Trophoblast cell (in vitro differentiated cells and primary cell): ENCODE results near the gene RPA3.

Source experiments
- DNase-seq, 2 donors: peaks; one replicate each; pipeline ENCODE4 v3.0.0-alpha.2; 2016
- H2AFZ ChIP-seq: 2 replicates; pipeline ENCODE4 v1.6.1; 2013; ENCODE audit warnings: low read length, moderate library complexity, mild to moderate bottlenecking; ENCODE audit not compliant: insufficient read depth, poor library complexity
- H2AK5ac ChIP-seq: 2 replicates; pipeline ENCODE4 v1.6.1; 2013; ENCODE audit warnings: mild to moderate bottlenecking, low read length
- H2BK120ac ChIP-seq: 2 replicates; pipeline ENCODE4 v1.6.1; 2013; ENCODE audit warnings: low read length, mild to moderate bottlenecking, moderate library complexity; ENCODE audit not compliant: insufficient read depth, poor library complexity
- H2BK12ac ChIP-seq: 2 replicates; pipeline ENCODE4 v1.6.1; 2013; ENCODE audit warnings: mild to moderate bottlenecking, low read length, moderate library complexity
- H2BK5ac ChIP-seq: 2 replicates; pipeline ENCODE4 v1.6.1; 2013; ENCODE audit warnings: low read length, low read depth, moderate library complexity, mild to moderate bottlenecking; ENCODE audit not compliant: poor library complexity
- H3K14ac ChIP-seq: 2 replicates; pipeline ENCODE4 v1.6.1; 2013; ENCODE audit warnings: mild to moderate bottlenecking, low read length
- H3K18ac ChIP-seq: 2 replicates; pipeline ENCODE4 v1.6.1; 2013; ENCODE audit warnings: mild to moderate bottlenecking, low read length
- H3K23ac ChIP-seq: 2 replicates; pipeline ENCODE4 v1.6.1; 2013; ENCODE audit warnings: low read length
- H3K27ac ChIP-seq: 2 replicates; pipeline ENCODE4 v1.5.1; 2013; ENCODE audit warnings: low read depth, mild to moderate bottlenecking, inconsistent platforms, low read length, moderate library complexity
- H3K27me3 ChIP-seq: 2 replicates; pipeline ENCODE4 v1.6.1; 2013; ENCODE audit warnings: inconsistent platforms, mild to moderate bottlenecking, low read length, moderate library complexity; ENCODE audit not compliant: insufficient read depth
- H3K36me3 ChIP-seq, 2 experiments: 1 replicate in 1 of 2; 2 replicates in 1 of 2; pipeline ENCODE4 v1.6.1; 2013; ENCODE audit warnings: low read length in 2 of 2, mild to moderate bottlenecking in 2 of 2, moderate library complexity in 1 of 2; ENCODE audit not compliant: insufficient read depth in 2 of 2, control insufficient read depth in 1 of 2
- H3K4ac ChIP-seq: 2 replicates; pipeline ENCODE4 v1.6.1; 2013; ENCODE audit warnings: low read depth, mild to moderate bottlenecking, low read length, moderate library complexity
- H3K4me1 ChIP-seq, 2 experiments: 1 replicate in 1 of 2; 2 replicates in 1 of 2; pipeline ENCODE4 v1.6.1; 2013; ENCODE audit warnings: low read length in 2 of 2, mild to moderate bottlenecking in 2 of 2, moderate library complexity in 1 of 2; ENCODE audit not compliant: insufficient read depth in 2 of 2, control insufficient read depth in 1 of 2
- H3K4me2 ChIP-seq: 2 replicates; pipeline ENCODE4 v1.6.1; 2013; ENCODE audit warnings: inconsistent platforms, mild to moderate bottlenecking, low read length, moderate library complexity
- H3K4me3 ChIP-seq: 2 replicates; pipeline ENCODE4 v1.5.1; 2013; ENCODE audit warnings: mild to moderate bottlenecking, low read depth, low read length, inconsistent platforms
- H3K79me1 ChIP-seq: one replicate; pipeline ENCODE4 v1.6.1; 2013; ENCODE audit warnings: low read length
- H3K79me2 ChIP-seq: 2 replicates; pipeline ENCODE4 v1.6.1; 2013; ENCODE audit warnings: low read length, mild to moderate bottlenecking; ENCODE audit not compliant: control insufficient read depth, insufficient read depth, poor library complexity
- H3K9ac ChIP-seq: 2 replicates; pipeline ENCODE4 v1.6.1; 2013; ENCODE audit warnings: mild to moderate bottlenecking, low read length
- H3K9me3 ChIP-seq: 2 replicates; pipeline ENCODE4 v1.6.1; 2013; ENCODE audit warnings: low read depth, mild to moderate bottlenecking, control low read depth, inconsistent platforms, low read length; ENCODE audit not compliant: insufficient read depth
- H4K12ac ChIP-seq: 2 replicates; pipeline ENCODE4 v1.6.1; 2013; ENCODE audit warnings: low read depth, mild to moderate bottlenecking, low read length, moderate library complexity
- H4K8ac ChIP-seq: 2 replicates; pipeline ENCODE4 v1.6.1; 2013; ENCODE audit warnings: low read depth, mild to moderate bottlenecking, low read length, moderate library complexity
- H4K91ac ChIP-seq: one replicate; pipeline ENCODE4 v1.6.1; 2013; ENCODE audit warnings: low read depth, mild to moderate bottlenecking, low read length, moderate library complexity
- WGBS: extraction: QIAGEN DNeasy Blood & Tissue Kit; methylation state at CpG from one replicate; pipeline ENCODE4 v1.1.7; 2013; ENCODE audit warnings: missing lambda C conversion rate; ENCODE audit not compliant: insufficient read length, insufficient coverage; ENCODE audit errors: extremely low coverage; 5-methylcytosine and 5-hydroxymethylcytosine counted together

The RPA3 gene

DNA sequence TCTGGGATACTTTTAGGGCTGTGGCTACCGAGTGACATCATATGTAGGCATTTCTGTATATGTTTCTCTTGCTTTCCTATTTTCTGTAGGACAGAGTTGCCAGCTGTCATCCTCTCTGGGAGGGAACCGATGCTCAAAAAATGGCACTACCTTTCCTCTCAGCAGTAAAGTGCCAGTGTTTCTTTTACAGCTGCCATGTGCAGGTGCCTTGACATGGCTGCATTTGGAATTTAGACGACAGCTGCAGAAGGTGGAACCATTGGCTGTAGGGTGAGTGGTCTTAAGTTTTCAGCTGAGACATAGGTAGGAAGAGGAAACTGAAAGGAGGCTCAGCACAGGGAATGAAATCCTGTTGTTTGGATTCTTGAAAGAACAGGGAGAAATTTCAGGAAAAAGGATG, 20.2 kb upstream of the RPA3 start:
- H4K91ac ChIP-seq: no peak overlapping the region
- no peak overlapping the region for H3K4me2 ChIP-seq
- H3K4me3 ChIP-seq: no peak overlapping the region
- no peaks in the 10 kb centered on the region for H3K9me3 ChIP-seq
- no peak overlapping the region for H3K4ac ChIP-seq
- H3K27me3 ChIP-seq: no peaks in the 10 kb centered on the region
- no peaks in the 10 kb centered on the region for H3K4me1 ChIP-seq
- no peak overlapping the region for H3K18ac ChIP-seq
- WGBS: no CpG with 5 or more reads among the region's 3 CpGs
- no peak overlapping the region for H4K12ac ChIP-seq
- H3K27ac ChIP-seq: no peak overlapping the region
- no peak overlapping the region for H2BK120ac ChIP-seq
- no peak overlapping the region for H2AFZ ChIP-seq
- DNase-seq: no peak
- H3K14ac ChIP-seq: no peak overlapping the region
- no peak overlapping the region for H2AK5ac ChIP-seq
- no peak overlapping the region for H3K23ac ChIP-seq
- no peak overlapping the region for H3K9ac ChIP-seq
- H3K79me2 ChIP-seq: no peaks in the 10 kb centered on the region
- no peak overlapping the region for H2BK5ac ChIP-seq
- H3K36me3 ChIP-seq: no peaks in the 10 kb centered on the region
- no peaks in the 10 kb centered on the region for H3K79me1 ChIP-seq
- no peak overlapping the region for H2BK12ac ChIP-seq
- no peak overlapping the region for H4K8ac ChIP-seq

DNA sequence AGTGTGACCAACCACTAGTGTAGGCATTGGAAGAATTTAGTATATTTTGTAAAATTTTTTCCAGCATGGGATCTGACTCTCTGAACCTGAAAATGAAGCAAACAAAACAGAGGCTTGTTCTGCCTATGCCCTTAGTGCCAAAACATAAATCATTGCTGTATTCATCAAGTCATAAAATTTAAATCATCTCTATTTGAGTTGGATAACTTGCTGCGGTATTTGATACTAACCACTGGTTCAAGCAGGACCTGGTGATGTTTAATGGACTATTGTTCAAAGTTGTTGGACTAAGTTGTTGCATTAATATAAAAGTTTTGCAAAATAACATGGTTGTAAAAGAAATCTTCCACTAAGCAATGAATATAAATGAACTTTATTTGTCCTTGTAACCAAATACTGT, 19.8 kb upstream of the RPA3 start:
- Histone ChIP-seq H4K8ac (no peak overlapping the region), H3K14ac (no peak overlapping the region), H3K79me1 (no peaks in the 10 kb centered on the region), H4K91ac (no peak overlapping the region), H3K23ac (no peak overlapping the region), H2BK12ac (no peak overlapping the region), H3K4ac (no peak overlapping the region), H3K18ac (no peak overlapping the region), H3K79me2 (no peaks in the 10 kb centered on the region), H3K4me2 (no peak overlapping the region), H2BK5ac (no peak overlapping the region), H2BK120ac (no peak overlapping the region), H3K27ac (no peak overlapping the region), H4K12ac (no peak overlapping the region), H2AFZ (no peak overlapping the region), H2AK5ac (no peak overlapping the region), H3K4me3 (no peak overlapping the region), H3K4me1 (no peaks in the 10 kb centered on the region), H3K9ac (no peak overlapping the region), H3K27me3 (no peaks in the 10 kb centered on the region), H3K9me3 (no peaks in the 10 kb centered on the region), H3K36me3 (no peaks in the 10 kb centered on the region)
- DNase-seq: no peak
- WGBS: no CpG with 5 or more reads among the region's 1 CpG

DNA sequence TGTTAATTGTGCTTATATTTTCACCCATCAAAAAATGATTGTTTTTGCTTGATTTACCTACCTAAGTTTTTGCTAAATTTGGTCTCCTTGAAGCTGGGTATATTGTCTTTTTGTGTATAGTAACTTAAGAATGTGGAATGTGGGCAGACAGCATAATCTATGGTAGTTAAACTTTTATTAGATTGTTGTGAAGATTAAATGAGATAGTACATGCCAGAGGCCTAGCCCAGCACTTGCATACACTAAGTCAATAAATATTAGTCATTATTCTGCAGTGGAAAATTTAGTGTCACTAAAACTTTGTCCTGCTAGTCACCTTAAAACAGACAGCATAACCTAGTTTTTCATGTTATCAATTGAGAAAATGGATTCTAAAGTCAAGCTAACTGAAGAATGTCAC, 19.3 kb upstream of the RPA3 start:
- Histone ChIP-seq H3K27me3 (no peaks in the 10 kb centered on the region), H3K14ac (no peak overlapping the region), H2BK120ac (no peak overlapping the region), H3K4me1 (no peaks in the 10 kb centered on the region), H3K4me3 (no peak overlapping the region), H2BK12ac (no peak overlapping the region), H3K9me3 (no peaks in the 10 kb centered on the region), H3K4me2 (no peak overlapping the region), H3K9ac (no peak overlapping the region), H3K4ac (no peak overlapping the region), H2BK5ac (no peak overlapping the region), H4K91ac (no peak overlapping the region), H3K23ac (no peak overlapping the region), H3K36me3 (no peaks in the 10 kb centered on the region), H2AK5ac (no peak overlapping the region), H2AFZ (no peak overlapping the region), H3K18ac (no peak overlapping the region), H4K8ac (no peak overlapping the region), H3K79me1 (no peaks in the 10 kb centered on the region), H3K27ac (no peak overlapping the region), H3K79me2 (no peaks in the 10 kb centered on the region), H4K12ac (no peak overlapping the region)
- DNase-seq: peak in 1 of 2 donors; percentile 75

DNA sequence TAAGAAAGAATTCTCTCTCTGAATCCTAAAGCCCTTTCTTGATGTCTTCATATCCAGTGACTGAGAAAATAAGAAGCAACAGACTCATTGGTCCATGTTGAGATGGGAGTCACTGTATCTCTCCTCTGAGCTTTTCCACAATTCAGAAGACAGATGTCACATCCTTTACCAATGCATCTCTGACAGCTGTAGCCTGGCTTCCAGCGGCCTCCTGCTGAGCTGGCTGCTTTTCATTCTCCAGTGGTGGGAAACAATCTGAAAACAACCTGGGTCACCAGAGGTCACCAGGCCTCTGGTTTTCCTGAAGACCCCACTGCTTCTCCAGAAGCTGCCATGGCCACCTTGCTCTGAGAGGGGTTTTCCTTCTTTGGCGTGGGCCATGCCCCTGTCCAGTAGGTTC, 18.3 kb upstream of the RPA3 start:
- Histone ChIP-seq H3K23ac (no peak overlapping the region), H3K4me2 (no peak overlapping the region), H3K36me3 (no peaks in the 10 kb centered on the region), H3K14ac (no peak overlapping the region), H3K4me1 (no peaks in the 10 kb centered on the region), H2BK5ac (no peak overlapping the region), H2BK120ac (no peak overlapping the region), H4K8ac (no peak overlapping the region), H3K9ac (no peak overlapping the region), H3K4me3 (no peak overlapping the region), H4K12ac (no peak overlapping the region), H3K79me2 (no peaks in the 10 kb centered on the region), H3K27ac (no peak overlapping the region), H2AFZ (no peak overlapping the region), H3K79me1 (no peaks in the 10 kb centered on the region), H3K27me3 (no peaks in the 10 kb centered on the region), H3K9me3 (no peaks in the 10 kb centered on the region), H3K18ac (no peak overlapping the region), H3K4ac (no peak overlapping the region), H2BK12ac (no peak overlapping the region), H2AK5ac (no peak overlapping the region), H4K91ac (no peak overlapping the region)
- no peak for DNase-seq
- WGBS: no CpG with 5 or more reads among the region's 2 CpGs
